ENCODE measurements around the gene INPP4B. TPM values are rescaled to one million over a fixed set of nuclear protein-coding genes. Genes with fewer than 3 reads are reported as not detected.

INPP4B gene
- total RNA-seq, 4 donors from 2014 or later: 38.9 to 48.7 (median 44.2) TPM

GRCh38 chr4:142547974-142548373 is 298.1 kb downstream of the INPP4B start:
- H3K27me3 ChIP-seq: no peaks in the 10 kb centered on the region
- no peak for DNase-seq
- H3K4me3 ChIP-seq: no peak overlapping the region
- no peak overlapping the region for H3K27ac ChIP-seq
- TF ChIP-seq POLR2A (IDR thresholded peaks at IDR 0.05) (no peak), CTCF (IDR thresholded peaks at IDR 0.05) (no peak)
- H3K4me1 ChIP-seq: peaks cover 0 to 12% (median 4%) of the 10 kb centered on the region in 4 donors
- no peaks in the 10 kb centered on the region for H3K9me3 ChIP-seq
- no peaks in the 10 kb centered on the region for H3K36me3 ChIP-seq

GRCh38 chr4:142544594-142544993 is 301.5 kb downstream of the INPP4B start:
- Histone ChIP-seq H3K27ac (no peak overlapping the region), H3K4me1 (peaks cover 0 to 7% (median 0%) of the 10 kb centered on the region in 4 donors), H3K27me3 (no peaks in the 10 kb centered on the region), H3K4me3 (no peak overlapping the region), H3K36me3 (no peaks in the 10 kb centered on the region), H3K9me3 (no peaks in the 10 kb centered on the region)
- no peak for DNase-seq
- TF ChIP-seq POLR2A (IDR thresholded peaks at IDR 0.05) (no peak), CTCF (IDR thresholded peaks at IDR 0.05) (no peak)

GRCh38 chr4:142544039-142544438 is 302.1 kb downstream of the INPP4B start:
- Histone ChIP-seq H3K4me3 (no peak overlapping the region), H3K27me3 (no peaks in the 10 kb centered on the region), H3K4me1 (peaks cover 0 to 2% (median 0%) of the 10 kb centered on the region in 4 donors), H3K9me3 (no peaks in the 10 kb centered on the region), H3K27ac (no peak overlapping the region), H3K36me3 (no peaks in the 10 kb centered on the region)
- no peak for DNase-seq
- no peak for TF ChIP-seq CTCF (IDR thresholded peaks at IDR 0.05)
- TF ChIP-seq POLR2A (IDR thresholded peaks at IDR 0.05): no peak

- H3K27ac ChIP-seq: no peak overlapping the region
- H3K27me3 ChIP-seq: no peaks in the 10 kb centered on the region
- H3K9me3 ChIP-seq: no peaks in the 10 kb centered on the region
- no peaks in the 10 kb centered on the region for H3K36me3 ChIP-seq
- DNase-seq: no peak
- TF ChIP-seq CTCF (IDR thresholded peaks at IDR 0.05) (no peak), POLR2A (IDR thresholded peaks at IDR 0.05) (no peak)
- H3K4me1 ChIP-seq: no peaks in the 10 kb centered on the region
- H3K4me3 ChIP-seq: no peak overlapping the region
These were observed 305.7 kb downstream of the INPP4B start for GRCh38 chr4:142540483-142540804.

GRCh38 chr4:142539796-142540482 is 306.2 kb downstream of the INPP4B start:
- no peak for DNase-seq
- TF ChIP-seq CTCF (IDR thresholded peaks at IDR 0.05) (no peak), POLR2A (IDR thresholded peaks at IDR 0.05) (no peak)
- no peaks in the 10 kb centered on the region for H3K27me3 ChIP-seq
- no peaks in the 10 kb centered on the region for H3K4me1 ChIP-seq
- H3K36me3 ChIP-seq: no peaks in the 10 kb centered on the region
- no peaks in the 10 kb centered on the region for H3K9me3 ChIP-seq
- H3K27ac ChIP-seq: no peak overlapping the region
- H3K4me3 ChIP-seq: no peak overlapping the region

- Histone ChIP-seq H3K9me3 (no peaks in the 10 kb centered on the region), H3K27me3 (no peaks in the 10 kb centered on the region), H3K27ac (no peak overlapping the region), H3K36me3 (no peaks in the 10 kb centered on the region), H3K4me3 (no peak overlapping the region), H3K4me1 (no peaks in the 10 kb centered on the region)
- no peak for DNase-seq
- TF ChIP-seq CTCF (IDR thresholded peaks at IDR 0.05) (no peak), POLR2A (IDR thresholded peaks at IDR 0.05) (no peak)
These were observed 311.1 kb downstream of the INPP4B start for GRCh38 chr4:142535009-142535408.

All from Peyer's patch (tissue), 4 donors.